ENCODE measurements around the gene REEP6.
"Not testable (repeated sequence)": the region's sequence is repeated elsewhere in the genome, so short reads cannot be mapped to it uniquely, and the experiment has no call there.

The REEP6 gene

GRCh38 chr19:1522838-1523237 is 31.9 kb downstream of the REEP6 start:
- DNase-seq (ENCODE audit: low read depth, low spot score): no peak

DNA sequence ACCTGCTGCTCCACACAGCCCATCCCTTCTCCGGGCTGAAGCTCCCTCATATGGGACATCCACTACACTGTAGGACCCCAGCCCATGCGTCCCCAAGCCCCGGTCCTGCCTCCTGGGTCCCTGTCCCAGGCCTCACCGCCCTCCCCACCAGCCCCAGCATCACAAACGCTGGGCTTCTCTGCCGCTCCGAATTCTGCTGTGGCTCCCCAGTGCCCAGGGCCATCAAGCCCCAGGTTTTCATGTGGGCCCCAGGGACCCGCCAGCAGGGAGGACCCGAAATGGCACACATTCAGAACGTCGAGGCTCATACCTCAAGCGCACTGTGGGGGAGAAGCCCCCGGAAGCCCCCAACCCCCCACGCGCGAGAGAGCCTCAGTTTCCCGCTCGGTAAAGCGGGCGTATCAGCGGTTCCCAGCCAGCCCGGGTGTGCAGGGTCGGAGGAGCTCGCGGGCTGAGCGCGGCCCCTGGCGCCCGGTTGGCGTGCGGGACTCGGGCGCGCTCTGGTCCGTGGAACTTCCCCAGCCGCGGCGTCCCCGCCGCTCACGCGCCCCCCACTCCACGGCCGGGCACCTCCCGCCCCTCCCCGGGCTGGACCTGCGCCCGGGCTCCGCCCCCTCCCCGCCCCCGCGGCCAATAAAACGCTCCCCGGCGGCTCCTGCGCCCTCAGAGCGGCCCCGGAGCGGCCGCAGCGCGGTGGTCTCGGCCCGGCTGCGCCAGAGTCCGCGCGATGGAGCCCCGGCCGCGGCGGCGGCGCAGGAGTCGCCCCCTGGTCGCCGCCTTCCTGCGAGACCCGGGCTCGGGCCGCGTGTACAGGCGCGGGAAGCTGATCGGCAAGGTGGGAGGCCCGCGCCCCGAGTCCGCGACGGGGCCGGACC is 32.7 kb downstream of the REEP6 start, which contains the start of gene PLK5:
TSS of gene PLK5 (plus strand) at position 666 of the 875 bp plus-strand sequence. CDS start 2,920 bp downstream, outside the sequence.
- DNase-seq (ENCODE audit: low read depth, low spot score): no peak

DNA sequence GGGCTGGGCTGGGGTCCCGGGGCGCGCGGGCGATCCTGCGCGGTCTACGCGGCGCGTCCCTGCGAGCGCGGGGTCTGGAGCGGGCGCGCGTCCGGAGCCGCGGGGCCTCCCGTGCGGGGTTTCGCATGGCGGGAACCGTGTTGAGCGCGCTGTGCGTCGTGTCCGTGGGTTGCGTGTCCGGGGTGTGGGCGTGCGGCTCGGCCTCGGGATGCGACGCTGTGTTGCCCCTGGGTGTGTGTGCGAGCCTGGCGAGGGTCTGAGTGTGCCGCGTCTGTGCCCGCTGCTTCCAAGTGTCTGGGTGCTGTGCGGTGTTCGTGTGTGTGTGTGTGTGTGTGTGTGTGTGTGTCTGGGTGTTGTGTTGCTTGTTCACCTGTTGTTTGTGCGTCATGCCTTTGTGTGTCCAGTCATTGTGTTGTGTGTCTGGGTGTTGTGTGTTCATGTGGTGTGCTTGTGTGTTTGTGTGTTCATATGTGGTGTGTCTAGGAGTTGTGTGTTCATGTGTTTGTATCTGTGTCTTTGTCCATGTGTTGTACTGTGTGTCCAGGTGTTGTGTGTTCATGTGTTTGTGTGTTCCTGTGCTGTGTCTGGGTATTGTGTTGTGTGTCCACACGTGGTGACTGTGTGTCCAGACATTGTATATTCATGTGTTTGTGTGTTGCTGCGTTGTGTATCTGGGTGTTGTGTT is 33.4 kb downstream of the REEP6 start:
- no peak for DNase-seq (ENCODE audit: low read depth, low spot score)

GRCh38 chr19:1524972-1525325 is 34.0 kb downstream of the REEP6 start:
- no peak for DNase-seq (ENCODE audit: low read depth, low spot score)

DNA sequence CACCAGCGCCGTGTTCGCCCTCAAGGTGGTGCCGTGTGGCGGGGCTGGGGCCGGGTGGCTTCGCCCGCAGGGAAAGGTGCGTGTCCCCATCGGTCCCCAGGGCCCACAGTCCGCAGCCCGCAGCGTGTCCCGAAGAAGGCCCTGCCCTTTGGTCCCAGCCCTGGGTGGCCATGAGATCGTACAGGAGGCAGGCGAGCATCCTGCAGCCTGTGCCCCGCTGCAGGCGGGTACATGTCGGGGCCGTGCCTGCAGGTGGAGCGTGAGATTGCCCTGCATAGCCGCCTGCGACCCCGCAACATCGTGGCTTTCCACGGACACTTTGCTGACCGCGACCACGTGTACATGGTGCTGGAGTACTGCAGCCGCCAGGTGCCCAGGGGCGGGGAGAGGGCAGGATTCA is 34.4 kb downstream of the REEP6 start:
- DNase-seq (ENCODE audit: low read depth, low spot score): no peak

- no peak for DNase-seq (ENCODE audit: low read depth, low spot score)
Observed at GRCh38 chr19:1526066-1526778, 35.2 kb downstream of the REEP6 start.

GRCh38 chr19:1526979-1527649 is 36.1 kb downstream of the REEP6 start:
- DNase-seq (ENCODE audit: low read depth, low spot score): no peak

DNA sequence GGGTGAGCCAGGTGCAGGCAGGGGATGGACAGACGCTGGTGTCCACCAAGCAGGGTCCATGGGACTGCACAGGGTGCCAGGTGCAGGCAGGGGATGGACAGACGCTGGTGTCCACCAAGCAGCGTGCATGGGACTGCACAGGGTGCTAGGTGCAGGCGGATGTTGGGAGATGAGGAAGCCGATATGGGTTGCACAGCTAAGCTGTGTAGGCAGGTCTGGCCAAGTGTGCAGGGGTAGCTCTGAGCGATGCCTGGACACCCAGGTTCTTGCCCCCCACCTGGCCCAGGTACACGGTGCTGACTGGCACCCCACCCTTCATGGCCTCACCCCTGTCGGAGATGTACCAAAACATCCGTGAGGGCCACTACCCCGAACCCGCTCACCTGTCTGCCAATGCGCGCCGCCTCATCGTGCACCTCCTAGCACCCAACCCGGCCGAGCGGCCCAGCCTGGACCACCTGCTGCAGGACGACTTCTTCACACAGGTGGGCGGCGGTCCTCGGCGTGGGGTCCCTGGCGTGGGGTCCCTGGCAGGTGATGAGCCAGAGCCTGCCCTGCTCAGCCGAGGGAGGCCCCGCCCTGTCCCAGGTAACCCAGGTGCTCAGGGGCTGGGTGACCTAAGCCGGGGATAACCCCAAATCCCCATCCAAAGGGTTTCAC is 36.8 kb downstream of the REEP6 start:
- DNase-seq (ENCODE audit: low read depth, low spot score): no peak

GRCh38 chr19:1528596-1529429 is 37.8 kb downstream of the REEP6 start:
- DNase-seq (ENCODE audit: low read depth, low spot score): no peak

- no peak for DNase-seq (ENCODE audit: low read depth, low spot score)
Observed at GRCh38 chr19:1529430-1529816, 38.4 kb downstream of the REEP6 start.

GRCh38 chr19:1530856-1531255 is 39.9 kb downstream of the REEP6 start:
- not testable (repeated sequence) for DNase-seq (ENCODE audit: low read depth, low spot score)

- no peak for DNase-seq (ENCODE audit: low read depth, low spot score)
Observed at GRCh38 chr19:1531587-1531986, 40.6 kb downstream of the REEP6 start.

DNA sequence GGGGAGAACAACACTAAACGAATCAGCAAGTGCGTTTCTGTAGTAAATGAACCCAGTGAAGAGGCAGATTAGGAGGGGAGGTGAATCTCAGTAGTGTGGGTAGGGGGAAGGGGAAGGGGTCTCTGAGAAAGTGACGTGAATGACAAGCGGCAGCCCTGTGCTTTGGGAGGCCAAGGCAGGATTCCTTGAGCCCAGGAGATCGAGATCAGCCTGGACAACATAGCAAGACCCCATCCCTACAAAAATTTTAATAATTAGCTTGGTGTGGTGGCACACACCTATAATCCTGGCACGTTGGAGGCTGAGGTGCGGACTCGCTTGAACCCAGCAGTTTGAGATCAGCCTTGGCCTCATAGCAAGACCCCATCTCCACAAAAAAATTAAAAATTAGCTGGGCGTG is 41.0 kb downstream of the REEP6 start:
- no peak for DNase-seq (ENCODE audit: low read depth, low spot score)

DNA sequence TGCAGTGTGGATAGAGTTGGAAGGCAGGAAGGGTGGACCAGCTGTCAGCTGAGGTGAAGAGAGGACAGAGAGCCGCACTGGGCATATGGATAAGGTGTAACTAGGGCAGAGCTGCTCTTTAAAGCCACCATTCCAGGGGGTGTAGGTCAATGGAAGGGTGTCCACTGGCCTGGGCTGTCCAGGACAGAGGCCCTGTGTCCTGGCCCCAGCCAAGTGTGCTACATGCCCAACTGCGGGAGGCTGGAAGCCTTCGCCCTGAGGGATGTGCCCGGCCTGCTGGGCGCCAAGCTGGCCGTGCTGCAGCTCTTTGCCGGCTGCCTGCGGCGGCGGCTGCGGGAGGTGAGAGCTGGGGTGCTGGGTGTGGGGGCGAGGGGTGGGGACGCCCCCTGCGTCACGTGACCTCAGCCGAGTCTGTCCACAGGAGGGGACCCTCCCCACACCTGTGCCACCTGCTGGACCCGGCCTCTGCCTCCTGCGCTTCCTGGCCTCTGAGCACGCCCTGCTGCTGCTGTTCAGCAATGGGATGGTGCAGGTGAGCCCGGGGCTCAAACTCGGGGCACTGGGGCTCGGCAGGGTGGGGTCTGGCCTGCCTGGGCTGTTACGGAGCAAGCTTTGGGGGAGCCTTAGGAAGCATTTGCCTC is 42.6 kb downstream of the REEP6 start:
- DNase-seq (ENCODE audit: low read depth, low spot score): no peak

- DNase-seq (ENCODE audit: low read depth, low spot score): no peak
Observed at GRCh38 chr19:1534972-1535371, 44.0 kb downstream of the REEP6 start.

DNA sequence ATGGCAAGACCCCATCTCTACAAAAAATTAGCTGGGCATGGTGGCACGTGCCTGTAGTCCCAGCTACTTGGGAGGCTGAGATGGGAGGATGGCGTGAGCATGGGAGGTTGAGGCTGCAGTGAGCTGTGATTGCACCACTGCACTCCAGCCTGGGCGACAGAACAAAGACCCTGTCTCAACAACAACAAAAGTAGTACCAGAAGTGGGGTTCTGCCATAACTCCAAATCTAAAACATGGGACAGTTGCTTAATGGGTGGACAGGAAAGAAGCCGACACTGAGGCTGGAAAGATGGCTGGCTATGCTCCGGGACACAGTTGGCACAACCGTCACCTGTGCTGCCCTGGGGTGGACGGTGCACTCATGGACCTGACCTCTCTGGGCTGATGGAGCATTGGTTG is 44.7 kb downstream of the REEP6 start:
- DNase-seq (ENCODE audit: low read depth, low spot score): not testable (repeated sequence)

GRCh38 chr19:1538978-1539377 is 48.0 kb downstream of the REEP6 start:
- no peak for DNase-seq (ENCODE audit: low read depth, low spot score)

DNA sequence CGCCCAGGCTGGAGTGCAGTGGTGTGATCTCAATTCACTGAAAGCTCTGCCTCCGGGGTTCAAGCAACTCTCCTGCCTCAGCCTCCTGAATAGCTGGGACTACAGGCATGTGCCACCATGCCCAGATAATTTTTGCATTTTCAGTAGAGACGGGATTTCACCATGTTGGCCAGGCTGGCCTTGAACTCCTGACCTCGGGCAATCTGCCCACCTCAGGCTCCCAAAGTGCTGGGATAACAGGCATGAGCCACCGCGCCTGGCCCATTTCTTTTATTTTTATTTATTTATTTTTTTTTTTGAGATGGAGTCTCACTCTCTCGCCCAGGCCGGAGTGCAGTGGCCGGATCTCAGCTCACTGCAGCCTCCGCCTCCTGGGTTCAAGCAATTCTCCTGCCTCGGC is 48.8 kb downstream of the REEP6 start:
- not testable (repeated sequence) for DNase-seq (ENCODE audit: low read depth, low spot score)

DNA sequence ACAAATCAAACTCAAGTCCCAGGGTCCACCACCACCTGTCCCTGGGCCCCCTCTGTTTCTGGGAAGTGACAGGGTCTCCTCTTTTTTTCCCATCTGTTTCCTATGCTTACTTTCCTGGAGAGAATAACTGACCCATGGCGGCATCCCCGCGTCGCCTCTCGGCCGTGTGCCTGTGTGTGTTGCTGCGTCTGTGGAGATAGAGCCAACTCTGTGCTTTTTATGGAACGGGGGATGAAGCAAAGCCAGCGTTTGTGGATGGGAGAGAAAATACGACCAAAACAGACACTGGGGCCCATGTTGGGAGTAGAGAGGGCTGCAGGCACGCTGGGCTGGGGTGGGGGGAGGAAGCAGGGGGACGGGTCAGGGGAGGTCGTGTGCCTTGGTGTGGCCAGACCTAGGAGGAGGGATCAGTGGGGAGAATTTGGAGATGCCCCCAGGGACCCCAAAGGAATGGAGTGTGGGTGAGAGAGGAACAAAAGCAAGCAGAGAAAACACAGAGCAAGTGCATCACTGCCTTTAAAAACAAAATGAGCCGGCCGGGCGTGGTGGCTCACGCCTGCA is 49.5 kb downstream of the REEP6 start:
- no peak for DNase-seq (ENCODE audit: low read depth, low spot score)
